ENCODE data around the gene SPACA4. TPM values are rescaled to one million over a fixed set of nuclear protein-coding genes. Genes with fewer than 3 reads are reported as not detected.

SPACA4 gene
- polyA plus RNA-seq, 2 of the 4 experiments (the other 2 are of a cell fraction): 0.08 to 0.12 TPM

GRCh38 chr19:48627865-48628314, 21.3 kb downstream of the SPACA4 start (continued):
- TF ChIP-seq HMGXB4 (CRISPR knock-in tag; IDR thresholded peaks at IDR 0.05; ENCODE audit: borderline replicate concordance) (no peak), MAX (IDR thresholded peaks at IDR 0.05) (no peak), NR3C1 (IDR thresholded peaks at IDR 0.05) (no peak), FOSB (CRISPR knock-in tag; IDR thresholded peaks at IDR 0.05) (no peak), EHMT2 (IDR thresholded peaks at IDR 0.05; ENCODE audit: low read depth) (no peak)

GRCh38 chr19:48628486-48629296, 22.1 kb downstream of the SPACA4 start:
- TF ChIP-seq JUN (IDR thresholded peaks at IDR 0.05) (peak in 1 of 2 experiments; percentile 2; a peak in 1 of 5 replicates), NR3C1 (IDR thresholded peaks at IDR 0.05) (no peak)
- ChIA-PET POLR2A (interaction anchor here (1.1 to 2.6 kb wide), 2 partner anchors 9 to 10 kb away, joined by 3 to 22 read pairs; partner anchors contain the start of genes DBP, RPL18 and SPHK2), CTCF (interaction anchor here (1.2 to 2.7 kb wide), 3 partner anchors 10 to 186 kb away, joined by 3 to 8 read pairs (median 3); partner anchors contain the start of genes RPL18 and SPHK2)
- Histone ChIP-seq H3K4me1 (peaks cover 38% of the 10 kb centered on the region), H3K4me3 (no peak overlapping the region), H3K4me2 (no peak overlapping the region), H3K27ac (no peak overlapping the region), H3K9me3 (no peaks in the 10 kb centered on the region)
- ATAC-seq (no peak), FAIRE-seq (no peak), DNase-seq (ENCODE audit: low read depth in 1 of 2, low spot score in 1 of 2) (no peak)
- 94% methylated on average over 32 of the region's 34 CpGs for WGBS (ENCODE audit: missing lambda C conversion rate)

- no peak for DNase-seq (ENCODE audit: low read depth in 1 of 2, low spot score in 1 of 2)
- CTCF ChIA-PET: interaction anchor here (1.5 to 2.7 kb wide), 2 partner anchors 11 to 139 kb away, joined by 3 to 8 read pairs; partner anchors contain the start of genes RPL18 and SPHK2
- FAIRE-seq: no peak
- H3K4me1 ChIP-seq: peaks cover 41% of the 10 kb centered on the region
- no peak overlapping the region for H3K4me2 ChIP-seq
- ATAC-seq: no peak
- H3K9me3 ChIP-seq: no peaks in the 10 kb centered on the region
- POLR2A ChIA-PET: interaction anchor here (2.6 kb wide), 1 partner anchor 10 kb away, joined by 22 read pairs; the partner anchor contains the start of genes RPL18 and SPHK2
- H3K4me3 ChIP-seq: no peak overlapping the region
- TF ChIP-seq HDAC2 (IDR thresholded peaks at IDR 0.05) (no peak), FOXS1 (CRISPR knock-in tag; IDR thresholded peaks at IDR 0.05) (no peak)
- WGBS (ENCODE audit: missing lambda C conversion rate): 98% methylated on average over 17 of the region's 22 CpGs
- H3K27ac ChIP-seq: no peak overlapping the region
Measured at GRCh38 chr19:48629297-48629598, 22.7 kb downstream of the SPACA4 start.

- ChIA-PET POLR2A (interaction anchor here (0.6 to 2.7 kb wide), 2 partner anchors 11 to 15 kb away, joined by 3 to 19 read pairs; partner anchors contain the start of genes FAM83E, RPL18 and SPHK2), CTCF (interaction anchor here (0.5 to 1.6 kb wide), 3 partner anchors 16 to 195 kb away, joined by 3 to 6 read pairs (median 3); partner anchors contain the start of gene CA11)
- 0 out of 6 replicates have a peak, but pooled peaks of 1 of the 2 experiments have one; percentile 0 for ATAC-seq
- no peak overlapping the region for H3K4me2 ChIP-seq
- no peak overlapping the region for H3K27ac ChIP-seq
- peaks cover 40% of the 10 kb centered on the region for H3K4me1 ChIP-seq
- no peak for DNase-seq (ENCODE audit: low read depth in 1 of 2, low spot score in 1 of 2)
- no peak for FAIRE-seq
- H3K9me3 ChIP-seq: no peaks in the 10 kb centered on the region
- WGBS (ENCODE audit: missing lambda C conversion rate): 83% methylated on average over 45 of the region's 48 CpGs
- TF ChIP-seq PHF8 (IDR thresholded peaks at IDR 0.05; ENCODE audit: borderline replicate concordance, low read depth) (no peak), HOXA7 (CRISPR knock-in tag; IDR thresholded peaks at IDR 0.05) (peak; percentile 44; the same call in 1 of the 2 replicates)
- H3K4me3 ChIP-seq: no peak overlapping the region
Measured at GRCh38 chr19:48629599-48630295, 23.2 kb downstream of the SPACA4 start.

Measured in A549 (cell line).